HCT116 (cell line): Measurements from ENCODE around the gene PADI2. TPM values are rescaled to one million over a fixed set of nuclear protein-coding genes. Genes with fewer than 3 reads are reported as not detected.

Experiments used
- ATAC-seq: fragments of 200-7000 bp; cut with Tn5 transposase; 2 replicates; pipeline ENCODE4 v1.9.1; 2020; ENCODE audit warnings: mild to moderate bottlenecking, moderate library complexity
- BruUV-seq: library from RNA; stranded (reverse); fragments of 400-500 nt; replicated peaks from 2 replicates; lab custom pipeline; 2021; lab: Mats Ljungman, UMichigan
- CTCF ChIA-PET: fragments of 300-600 bp; sonication (Branson Sonifier 250); formaldehyde crosslinking; loops from one replicate; lab custom pipeline; 2021; ENCODE audit warnings: antibody characterized with exemption; lab: Charles Lee
- POLR2A ChIA-PET: fragments of 300-600, 350-600 bp; sonication (Branson Sonifier 250); formaldehyde crosslinking; loops from one replicate; lab custom pipeline; 2021; ENCODE audit warnings: antibody characterized with exemption; lab: Charles Lee
- RAD21 ChIA-PET, 2 experiments: fragments of 300-600 bp; sonication (Branson Sonifier 250); formaldehyde crosslinking; loops; one replicate each; lab custom pipeline; 2023; ENCODE audit warnings: low total read pairs in 2 of 2; ENCODE audit not compliant: uncharacterized antibody in 2 of 2, unreplicated experiment in 2 of 2, low non-redundant PET in 1 of 2; lab: Charles Lee
- DNase-seq: peaks from one replicate; pipeline ENCODE4 v3.0.0-alpha.2; 2010; ENCODE audit warnings: low read depth, low spot score
- H2AFZ ChIP-seq: fragments of 200-600 bp; shearing (Covaris generic), sonication (generic); 2 replicates; pipeline ENCODE4 v1.6.1; 2017; ENCODE audit warnings: low read depth, mixed run types, mixed read lengths, antibody characterized with exemption, low read length; ENCODE audit not compliant: poor library complexity, severe bottlenecking
- H3K27ac ChIP-seq: 2 replicates; pipeline ENCODE4 v1.5.1; 2012; ENCODE audit warnings: low read depth, low read length
- H3K27me3 ChIP-seq: fragments of 200-600 bp; sonication (generic); 2 replicates; pipeline ENCODE4 v1.6.1; 2016; ENCODE audit warnings: mixed run types, low read length, mixed read lengths; ENCODE audit not compliant: insufficient read depth
- H3K36me3 ChIP-seq, 2 experiments: fragments of 200-500 bp in 1 of 2; fragments of 200-600 bp in 1 of 2; sonication (Bioruptor generic) in 1 of 2; sonication (generic) in 1 of 2; 2 replicates each; pipeline versions ENCODE4 v1.5.1 to v1.6.1; 2014 to 2016; ENCODE audit warnings: low read length in 2 of 2, inconsistent platforms in 1 of 2, mixed read lengths in 1 of 2, mixed run types in 1 of 2; ENCODE audit not compliant: insufficient read depth in 2 of 2, control insufficient read depth in 1 of 2
- H3K4me1 ChIP-seq, 2 experiments: fragments of 200-600 bp in 1 of 2; sonication (generic) in 1 of 2; 2 replicates each; pipeline versions ENCODE4 v1.5.1 to v1.6.1; 2012 to 2017; ENCODE audit warnings: low read length in 2 of 2, inconsistent platforms in 1 of 2, mild to moderate bottlenecking in 1 of 2, mixed read lengths in 1 of 2, mixed run types in 1 of 2, moderate library complexity in 1 of 2; ENCODE audit not compliant: insufficient read depth in 2 of 2, control insufficient read depth in 1 of 2
- H3K4me2 ChIP-seq: fragments of 200-600 bp; sonication (generic); 2 replicates; pipeline ENCODE4 v1.6.1; 2017; ENCODE audit warnings: mixed run types, low read length, mixed read lengths
- H3K4me3 ChIP-seq, 2 experiments: fragments of 200-600 bp in 1 of 2; sonication (generic) in 1 of 2; replicated peaks in 1 of 2; 2 replicates each; pipeline ENCODE4 v1.5.1; 2011 to 2016; ENCODE audit warnings: low read length in 2 of 2, control low read depth in 1 of 2, low read depth in 1 of 2, mild to moderate bottlenecking in 1 of 2, mixed read lengths in 1 of 2, mixed run types in 1 of 2
- H3K79me2 ChIP-seq: fragments of 200-600 bp; sonication (generic); 2 replicates; pipeline ENCODE4 v1.6.1; 2017; ENCODE audit warnings: mild to moderate bottlenecking, mixed run types, low read length, moderate library complexity, mixed read lengths; ENCODE audit not compliant: insufficient read depth
- H3K9ac ChIP-seq: fragments of 200-600 bp; sonication (generic); 2 replicates; pipeline ENCODE4 v1.6.1; 2016; ENCODE audit warnings: low read length, mixed read lengths
- H3K9me2 ChIP-seq: fragments of 200-600 bp; sonication (generic), shearing (Covaris generic); 2 replicates; pipeline ENCODE4 v1.6.1; 2017; ENCODE audit warnings: mixed run types, mild to moderate bottlenecking, moderate library complexity; ENCODE audit not compliant: insufficient read depth
- H3K9me3 ChIP-seq, 2 experiments: fragments of 200-500 bp in 1 of 2; fragments of 200-600 bp in 1 of 2; sonication (Bioruptor generic) in 1 of 2; sonication (generic) in 1 of 2; 2 replicates each; pipeline ENCODE4 v1.6.1; 2014 to 2017; ENCODE audit warnings: low read length in 2 of 2, mixed read lengths in 2 of 2, inconsistent platforms in 1 of 2, low read depth in 1 of 2, mild to moderate bottlenecking in 1 of 2, mixed run types in 1 of 2, moderate library complexity in 1 of 2; ENCODE audit not compliant: control insufficient read depth in 1 of 2, insufficient read depth in 1 of 2
- H4K20me1 ChIP-seq: fragments of 200-600 bp; sonication (generic), shearing (Covaris generic); 2 replicates; pipeline ENCODE4 v1.6.1; 2017; ENCODE audit warnings: mixed run types, mild to moderate bottlenecking, moderate library complexity; ENCODE audit not compliant: insufficient read depth
- CBX3 ChIP-seq: IDR thresholded peaks from 2 replicates; pipeline ENCODE4 v1.6.1; 2012; ENCODE audit warnings: low read depth
- EGR1 ChIP-seq: IDR thresholded peaks from 2 replicates; pipeline ENCODE4 v1.6.1; 2012; ENCODE audit warnings: low read depth
- RAD21 ChIP-seq: IDR thresholded peaks from 2 replicates; pipeline ENCODE4 v1.6.1; 2012; ENCODE audit warnings: low read depth, mild to moderate bottlenecking
- intact Hi-C: fragments of 100-400 bp; cut with micrococcal nuclease; formaldehyde crosslinking; loops from 2 replicates; pipeline ENCODE4 v1.10.0; 2022
- total RNA-seq: library from RNA; stranded (reverse); gene quantifications from one replicate; pipeline ENCODE4 v1.2.1, GENCODE V29; 2021; ENCODE audit not compliant: unreplicated experiment
- TF ChIP-seq, protein P1 (sequence below): IDR thresholded peaks from 2 replicates; pipeline ENCODE4 v1.6.1; 2012
- TF ChIP-seq, protein P2 (sequence below): IDR thresholded peaks from 2 replicates; pipeline ENCODE4 v1.6.1; 2012; ENCODE audit warnings: low read depth

The PADI2 gene
- total RNA-seq, 1 experiment from 2014 or later, result 2.7 TPM

DNA sequence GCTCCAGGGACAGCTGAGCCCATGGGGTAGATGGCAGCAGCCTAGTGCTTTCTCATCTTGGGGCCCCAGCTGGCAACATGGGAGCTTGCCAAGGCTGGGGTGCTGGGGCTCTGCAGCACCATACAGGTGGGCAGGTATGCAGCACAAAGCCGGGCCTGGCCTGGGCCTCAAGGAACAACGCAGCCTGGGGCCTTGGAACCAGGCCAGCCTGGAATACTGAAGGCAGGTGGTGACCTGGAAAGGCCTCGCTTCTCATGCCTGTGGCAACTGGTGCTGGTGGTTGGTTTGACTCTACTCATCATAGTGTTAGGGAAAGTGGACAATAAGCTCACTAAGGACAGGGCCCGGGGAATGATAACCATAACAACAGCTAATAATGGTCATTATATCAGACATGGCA is 38.4 kb downstream of the PADI2 start:
- Histone ChIP-seq H3K79me2 (no peaks in the 10 kb centered on the region), H3K27me3 (no peaks in the 10 kb centered on the region), H3K27ac (no peak overlapping the region)
- POLR2A ChIA-PET, result no interaction called here
- BruUV-seq, result no TSS peak
- TF ChIP-seq, protein P1, sequence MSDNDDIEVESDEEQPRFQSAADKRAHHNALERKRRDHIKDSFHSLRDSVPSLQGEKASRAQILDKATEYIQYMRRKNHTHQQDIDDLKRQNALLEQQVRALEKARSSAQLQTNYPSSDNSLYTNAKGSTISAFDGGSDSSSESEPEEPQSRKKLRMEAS, result no peak
- TF ChIP-seq, protein P2, sequence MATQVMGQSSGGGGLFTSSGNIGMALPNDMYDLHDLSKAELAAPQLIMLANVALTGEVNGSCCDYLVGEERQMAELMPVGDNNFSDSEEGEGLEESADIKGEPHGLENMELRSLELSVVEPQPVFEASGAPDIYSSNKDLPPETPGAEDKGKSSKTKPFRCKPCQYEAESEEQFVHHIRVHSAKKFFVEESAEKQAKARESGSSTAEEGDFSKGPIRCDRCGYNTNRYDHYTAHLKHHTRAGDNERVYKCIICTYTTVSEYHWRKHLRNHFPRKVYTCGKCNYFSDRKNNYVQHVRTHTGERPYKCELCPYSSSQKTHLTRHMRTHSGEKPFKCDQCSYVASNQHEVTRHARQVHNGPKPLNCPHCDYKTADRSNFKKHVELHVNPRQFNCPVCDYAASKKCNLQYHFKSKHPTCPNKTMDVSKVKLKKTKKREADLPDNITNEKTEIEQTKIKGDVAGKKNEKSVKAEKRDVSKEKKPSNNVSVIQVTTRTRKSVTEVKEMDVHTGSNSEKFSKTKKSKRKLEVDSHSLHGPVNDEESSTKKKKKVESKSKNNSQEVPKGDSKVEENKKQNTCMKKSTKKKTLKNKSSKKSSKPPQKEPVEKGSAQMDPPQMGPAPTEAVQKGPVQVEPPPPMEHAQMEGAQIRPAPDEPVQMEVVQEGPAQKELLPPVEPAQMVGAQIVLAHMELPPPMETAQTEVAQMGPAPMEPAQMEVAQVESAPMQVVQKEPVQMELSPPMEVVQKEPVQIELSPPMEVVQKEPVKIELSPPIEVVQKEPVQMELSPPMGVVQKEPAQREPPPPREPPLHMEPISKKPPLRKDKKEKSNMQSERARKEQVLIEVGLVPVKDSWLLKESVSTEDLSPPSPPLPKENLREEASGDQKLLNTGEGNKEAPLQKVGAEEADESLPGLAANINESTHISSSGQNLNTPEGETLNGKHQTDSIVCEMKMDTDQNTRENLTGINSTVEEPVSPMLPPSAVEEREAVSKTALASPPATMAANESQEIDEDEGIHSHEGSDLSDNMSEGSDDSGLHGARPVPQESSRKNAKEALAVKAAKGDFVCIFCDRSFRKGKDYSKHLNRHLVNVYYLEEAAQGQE, result no peak
- TF ChIP-seq, all 23 proteins: peak for 0
- Histone ChIP-seq H3K9ac (no peak overlapping the region), H3K9me2 (no peaks in the 10 kb centered on the region), H3K4me2 (no peak overlapping the region), H2AFZ (no peak overlapping the region), H3K9me3 (no peaks in the 10 kb centered on the region; a peak in 1 of 4 replicates), H4K20me1 (no peaks in the 10 kb centered on the region), H3K4me1 (no peaks in the 10 kb centered on the region), H3K36me3 (no peaks in the 10 kb centered on the region), H3K4me3 (no peak overlapping the region)
- RAD21 ChIA-PET, result no interaction called here
- ATAC-seq, result no peak
- intact Hi-C loops, result no loop called here
- CTCF ChIA-PET, result no interaction called here
- DNase-seq, result no peak

DNA sequence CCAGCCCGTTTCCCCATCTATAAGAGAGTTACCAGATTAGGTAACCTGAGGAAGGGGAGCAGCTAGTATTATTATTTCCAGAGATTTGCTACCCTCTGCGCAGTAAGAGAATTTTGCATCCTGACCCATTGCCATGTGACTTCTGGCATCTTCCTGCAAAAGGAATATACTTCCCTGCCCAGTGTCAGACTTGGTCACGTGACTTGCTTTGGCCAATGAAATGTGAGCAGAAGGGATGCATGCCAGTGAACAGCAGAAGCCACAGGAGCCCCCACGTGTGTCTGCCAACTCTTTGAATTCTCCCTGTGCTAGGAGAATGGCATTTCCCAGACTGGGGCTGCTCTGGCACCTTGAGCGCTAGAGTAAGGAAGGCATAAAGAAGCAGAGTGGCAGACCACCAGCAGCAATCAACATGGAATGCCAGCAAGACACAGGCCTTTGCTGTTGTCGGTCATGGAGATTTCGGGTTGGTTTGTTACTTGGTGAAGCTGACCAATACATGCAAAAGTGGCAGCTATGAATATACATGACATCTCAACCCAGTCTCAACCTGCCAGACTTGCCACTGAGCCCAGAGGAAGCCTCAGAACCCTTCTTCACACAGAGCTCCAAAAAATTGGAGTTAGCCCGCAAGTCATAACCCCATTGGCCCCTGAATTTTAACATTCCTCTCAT is 39.0 kb downstream of the PADI2 start:
- Histone ChIP-seq H3K4me3 (no peak overlapping the region), H3K79me2 (no peaks in the 10 kb centered on the region), H3K27ac (no peak overlapping the region), H3K9me2 (no peaks in the 10 kb centered on the region), H3K9ac (no peak overlapping the region), H3K36me3 (no peaks in the 10 kb centered on the region), H3K4me1 (no peaks in the 10 kb centered on the region), H3K4me2 (no peak overlapping the region), H3K9me3 (no peaks in the 10 kb centered on the region; a peak in 1 of 4 replicates), H2AFZ (no peak overlapping the region), H4K20me1 (no peaks in the 10 kb centered on the region), H3K27me3 (no peaks in the 10 kb centered on the region)
- intact Hi-C loops, result no loop called here
- DNase-seq, result no peak
- ChIA-PET CTCF (no interaction called here), POLR2A (no interaction called here), RAD21 (no interaction called here)
- ATAC-seq, result no peak
- no TSS peak for BruUV-seq
- no peak for TF ChIP-seq CBX3
- no peak for TF ChIP-seq RAD21
- TF ChIP-seq EGR1, result no peak
